OCI-LY7 (cell line): ENCODE results near the gene UGT1A1. TPM values are rescaled to one million over a fixed set of nuclear protein-coding genes. Genes with fewer than 3 reads are reported as not detected.

Experiments
- BruUV-seq: library from RNA; stranded (reverse); fragments of 400-500 nt; replicated peaks from 2 replicates; lab custom pipeline; 2021; lab: Mats Ljungman, UMichigan
- CTCF ChIA-PET: fragments of 300-600 bp; sonication (Branson Sonifier 250); formaldehyde crosslinking; loops from one replicate; lab custom pipeline; 2022; ENCODE audit warnings: antibody characterized with exemption; ENCODE audit not compliant: unreplicated experiment; lab: Charles Lee
- POLR2A ChIA-PET: fragments of 300-600 bp; sonication (Branson Sonifier 250); formaldehyde crosslinking; loops from one replicate; lab custom pipeline; 2022; ENCODE audit warnings: antibody characterized with exemption; lab: Charles Lee
- DNase-seq: peaks from one replicate; pipeline ENCODE4 v3.0.0-alpha.2; 2015; ENCODE audit warnings: low spot score
- H2AFZ ChIP-seq: fragments of 200-600 bp; sonication (generic), shearing (Covaris generic); 2 replicates; pipeline ENCODE4 v1.6.1; 2014; ENCODE audit warnings: mild to moderate bottlenecking, antibody characterized with exemption, low read length, moderate library complexity
- H3K27ac ChIP-seq: fragments of 200-600 bp; sonication (generic); 2 replicates; pipeline ENCODE4 v1.5.1; 2014; ENCODE audit warnings: mixed run types, low read depth, mild to moderate bottlenecking, moderate library complexity, low read length, inconsistent platforms; ENCODE audit not compliant: poor library complexity, severe bottlenecking
- H3K36me3 ChIP-seq: fragments of 200-600 bp; sonication (generic); 2 replicates; pipeline ENCODE4 v1.6.1; 2014; ENCODE audit warnings: mild to moderate bottlenecking, antibody characterized with exemption, low read length, moderate library complexity, mixed read lengths; ENCODE audit not compliant: insufficient read depth
- H3K4me1 ChIP-seq: fragments of 200-600 bp; sonication (generic); 2 replicates; pipeline ENCODE4 v1.5.1; 2014; ENCODE audit warnings: mild to moderate bottlenecking, low read length; ENCODE audit not compliant: insufficient read depth, poor library complexity, severe bottlenecking
- H3K4me2 ChIP-seq: fragments of 200-600 bp; sonication (generic); 2 replicates; pipeline ENCODE4 v1.6.1; 2014; ENCODE audit warnings: mild to moderate bottlenecking, low read length
- H3K4me3 ChIP-seq: fragments of 200-600 bp; sonication (generic); 2 replicates; pipeline ENCODE4 v1.5.1; 2014; ENCODE audit warnings: mild to moderate bottlenecking, low read depth, low read length; ENCODE audit not compliant: poor library complexity, severe bottlenecking
- H3K79me2 ChIP-seq: fragments of 200-600 bp; sonication (generic); 2 replicates; pipeline ENCODE4 v1.6.1; 2016; ENCODE audit warnings: low read depth, mild to moderate bottlenecking, low read length, moderate library complexity, mixed read lengths; ENCODE audit not compliant: insufficient read depth
- H3K9me2 ChIP-seq: fragments of 200-600 bp; sonication (generic); 2 replicates; pipeline ENCODE4 v1.6.1; 2016; ENCODE audit warnings: mild to moderate bottlenecking, low read length, mixed read lengths; ENCODE audit not compliant: insufficient read depth
- H3K9me3 ChIP-seq: fragments of 200-600 bp; sonication (generic); 2 replicates; pipeline ENCODE4 v1.6.1; 2014; ENCODE audit warnings: mild to moderate bottlenecking, mixed run types, low read length, mixed read lengths
- H4K20me1 ChIP-seq: fragments of 200-600 bp; sonication (generic); 2 replicates; pipeline ENCODE4 v1.6.1; 2014; ENCODE audit warnings: mild to moderate bottlenecking, antibody characterized with exemption, low read length, moderate library complexity, mixed read lengths; ENCODE audit not compliant: insufficient read depth
- EZH2phosphoT487 ChIP-seq: fragments of 200-600 bp; sonication (generic); IDR thresholded peaks from 2 replicates; pipeline ENCODE4 v1.6.1; 2018; ENCODE audit warnings: low read depth, borderline replicate concordance, mild to moderate bottlenecking, mixed run types, antibody characterized with exemption, low read length, moderate library complexity, mixed read lengths
- intact Hi-C: fragments of 100-400 bp; cut with micrococcal nuclease; formaldehyde crosslinking; loops from one replicate; pipeline ENCODE4 v1.10.0; 2022; ENCODE audit not compliant: unreplicated experiment
- total RNA-seq, 2 experiments: library from RNA; depleted of rRNA in 1 of 2; stranded (reverse); fragments of >200 nt in 1 of 2; shearing (Covaris generic) in 1 of 2; gene quantifications; 2 replicates each; pipeline ENCODE4 v1.2.3, GENCODE V29; 2014 to 2022
- TF ChIP-seq, protein P1 (sequence below): fragments of 200-600 bp; sonication (generic); conservative IDR thresholded peaks from 2 replicates; pipeline ENCODE4 v1.5.1; 2014; ENCODE audit warnings: mild to moderate bottlenecking, antibody characterized with exemption, low read length, moderate library complexity, mixed read lengths

Gene UGT1A1
- total RNA-seq, 2 experiments from 2014 or later: not detected

GRCh38 chr2:233714121-233714520 lies 45.9 kb upstream of the UGT1A1 start:
- Histone ChIP-seq H3K9me3 (no peaks in the 10 kb centered on the region), H4K20me1 (no peaks in the 10 kb centered on the region), H3K4me3 (no peak overlapping the region), H3K4me1 (no peaks in the 10 kb centered on the region), H3K79me2 (no peaks in the 10 kb centered on the region), H3K9me2 (no peaks in the 10 kb centered on the region), H3K4me2 (no peak overlapping the region), H3K36me3 (no peaks in the 10 kb centered on the region), H2AFZ (no peak overlapping the region), H3K27ac (no peak overlapping the region)
- POLR2A ChIA-PET: no interaction called here
- DNase-seq: no peak
- intact Hi-C loops: loop anchor here (5.0 kb wide), 1 partner anchor 118 kb away; no protein-coding TSS in a partner anchor
- no TSS peak for BruUV-seq
- TF ChIP-seq, protein P1, sequence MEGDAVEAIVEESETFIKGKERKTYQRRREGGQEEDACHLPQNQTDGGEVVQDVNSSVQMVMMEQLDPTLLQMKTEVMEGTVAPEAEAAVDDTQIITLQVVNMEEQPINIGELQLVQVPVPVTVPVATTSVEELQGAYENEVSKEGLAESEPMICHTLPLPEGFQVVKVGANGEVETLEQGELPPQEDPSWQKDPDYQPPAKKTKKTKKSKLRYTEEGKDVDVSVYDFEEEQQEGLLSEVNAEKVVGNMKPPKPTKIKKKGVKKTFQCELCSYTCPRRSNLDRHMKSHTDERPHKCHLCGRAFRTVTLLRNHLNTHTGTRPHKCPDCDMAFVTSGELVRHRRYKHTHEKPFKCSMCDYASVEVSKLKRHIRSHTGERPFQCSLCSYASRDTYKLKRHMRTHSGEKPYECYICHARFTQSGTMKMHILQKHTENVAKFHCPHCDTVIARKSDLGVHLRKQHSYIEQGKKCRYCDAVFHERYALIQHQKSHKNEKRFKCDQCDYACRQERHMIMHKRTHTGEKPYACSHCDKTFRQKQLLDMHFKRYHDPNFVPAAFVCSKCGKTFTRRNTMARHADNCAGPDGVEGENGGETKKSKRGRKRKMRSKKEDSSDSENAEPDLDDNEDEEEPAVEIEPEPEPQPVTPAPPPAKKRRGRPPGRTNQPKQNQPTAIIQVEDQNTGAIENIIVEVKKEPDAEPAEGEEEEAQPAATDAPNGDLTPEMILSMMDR: no peak
- TF ChIP-seq EZH2phosphoT487: no peak
- CTCF ChIA-PET: no interaction called here

- CTCF ChIA-PET: interaction anchor here (1.0 kb wide), 1 partner anchor 212 kb away, joined by 3 read pairs; no protein-coding TSS in a partner anchor
These were observed 41.5 kb upstream of the UGT1A1 start, which contains the start of gene UGT1A4 for GRCh38 chr2:233718552-233718951. Gene UGT1A4 (plus strand): TSS chr2:233718736. CDS start chr2:233718821, 85 bp downstream.

More at GRCh38 chr2:233718552-233718951, 41.5 kb upstream of the UGT1A1 start, which contains the start of gene UGT1A4:
- Histone ChIP-seq H4K20me1 (no peaks in the 10 kb centered on the region), H3K4me2 (no peak within 1 kb of the TSS), H2AFZ (no peak within 1 kb of the TSS), H3K4me3 (no peak within 1 kb of the TSS), H3K27ac (no peak within 1 kb of the TSS), H3K9me3 (no peaks in the 10 kb centered on the region), H3K36me3 (no peaks in the 10 kb centered on the region), H3K4me1 (no peaks in the 10 kb centered on the region), H3K9me2 (no peaks in the 10 kb centered on the region), H3K79me2 (no peaks in the 10 kb centered on the region)
- POLR2A ChIA-PET: interaction anchor here (0.6 kb wide), 1 partner anchor 455 kb away, joined by 3 read pairs; no protein-coding TSS in a partner anchor
- intact Hi-C loops: no loop called here
- DNase-seq: no peak
- no peak for TF ChIP-seq EZH2phosphoT487
- TF ChIP-seq, protein P1: no peak
- no TSS peak for BruUV-seq
